Omental fat pad (tissue), 4 donors: ENCODE results near the gene FMN2. TPM values are rescaled to one million over a fixed set of nuclear protein-coding genes. Genes with fewer than 3 reads are reported as not detected.
A peak's percentile ranks its signal among the peaks of the same experiment; 100 is the strongest.

Experiments
- ATAC-seq: fragments of 150-250 bp; one replicate; pipeline ENCODE4 v1.9.1; 2016; ENCODE audit warnings: mild to moderate bottlenecking, moderate library complexity; ENCODE audit not compliant: low FRiP score
- DNase-seq: peaks from one replicate; pipeline ENCODE4 v3.0.0-alpha.2; 2019; ENCODE audit warnings: low spot score
- CTCF ChIP-seq, 3 donors: fragments of 450-650 bp; IDR thresholded peaks; one replicate each; pipeline ENCODE4 v1.5.1; 2016 to 2017; ENCODE audit warnings: antibody characterized with exemption in 3 of 3, mild to moderate bottlenecking in 3 of 3, moderate library complexity in 2 of 3
- total RNA-seq, 4 donors: library from RNA; depleted of rRNA; stranded (reverse); fragments of >200 nt; gene quantifications; one replicate each; pipeline ENCODE4 v1.1.0, GENCODE V29; 2016

FMN2 gene
- total RNA-seq, 4 donors from 2014 or later = 1.2 to 4.3 (median 2.8) TPM

GRCh38 chr1:240134596-240134995, 42.9 kb downstream of the FMN2 start:
- ATAC-seq = peak; percentile 40

GRCh38 chr1:240136402-240136801, 44.7 kb downstream of the FMN2 start:
- no peak for TF ChIP-seq CTCF (IDR thresholded peaks at IDR 0.05)
- peak; percentile 47 for ATAC-seq
- no peak for DNase-seq

More at GRCh38 chr1:240134596-240134995, 42.9 kb downstream of the FMN2 start:
- DNase-seq = no peak
- TF ChIP-seq CTCF (IDR thresholded peaks at IDR 0.05) = no peak

GRCh38 chr1:240138867-240139266, 47.2 kb downstream of the FMN2 start:
- ATAC-seq (peak; percentile 51), DNase-seq (no peak)
- TF ChIP-seq CTCF (IDR thresholded peaks at IDR 0.05) = no peak

GRCh38 chr1:240139511-240139910, 47.8 kb downstream of the FMN2 start:
- DNase-seq (no peak), ATAC-seq (peak; percentile 45)
- no peak for TF ChIP-seq CTCF (IDR thresholded peaks at IDR 0.05)

- no peak for TF ChIP-seq CTCF (IDR thresholded peaks at IDR 0.05)
- ATAC-seq = no peak
- DNase-seq = no peak
These were observed 53.4 kb downstream of the FMN2 start for GRCh38 chr1:240145120-240145519.

GRCh38 chr1:240148333-240148732, 56.6 kb downstream of the FMN2 start:
- no peak for TF ChIP-seq CTCF (IDR thresholded peaks at IDR 0.05)
- no peak for ATAC-seq

GRCh38 chr1:240149484-240150094, 57.9 kb downstream of the FMN2 start:
- no peak for DNase-seq
- TF ChIP-seq CTCF (IDR thresholded peaks at IDR 0.05) = no peak
- no peak for ATAC-seq

More at GRCh38 chr1:240148333-240148732, 56.6 kb downstream of the FMN2 start:
- DNase-seq = no peak
